ENCODE measurements around the gene TRMT1.

Gene TRMT1

GRCh38 chr19:13097463-13098258 lies 18.9 kb downstream of the TRMT1 start:
- no peaks in the 10 kb centered on the region; the same call in 1 of the 2 replicates for H4K20me1 ChIP-seq (ENCODE audit: insufficient read depth, low read length)
- TF ChIP-seq CTCF (IDR thresholded peaks at IDR 0.05; ENCODE audit: borderline replicate concordance, extremely low read depth, low read length, poor library complexity, severe bottlenecking) (no peak), EZH2 (IDR thresholded peaks at IDR 0.05; ENCODE audit: borderline replicate concordance, low read depth, low read length, severe bottlenecking) (no peak)
- DNase-seq, result no peak
- H3K36me3 ChIP-seq (ENCODE audit: insufficient read depth, low read length), result no peaks in the 10 kb centered on the region
- peaks cover 6% of the 10 kb centered on the region for H3K27me3 ChIP-seq (ENCODE audit: insufficient read depth, low read length, poor library complexity)
- no peak overlapping the region for H3K27ac ChIP-seq (ENCODE audit: low read length)
- no peaks in the 10 kb centered on the region for H3K9me3 ChIP-seq (ENCODE audit: insufficient read depth, low read length, severe bottlenecking)
- no peak for ATAC-seq (ENCODE audit: insufficient read depth, low read depth)
- H2AFZ ChIP-seq (ENCODE audit: low read depth, low read length), result no peak overlapping the region
- peaks cover 29% of the 10 kb centered on the region for H3K4me1 ChIP-seq (ENCODE audit: insufficient read depth, low read length)
- H3K79me2 ChIP-seq (ENCODE audit: insufficient read depth, low read length), result no peaks in the 10 kb centered on the region
- H3K4me3 ChIP-seq (ENCODE audit: low read depth in 1 of 2, low read length in 2 of 2), result no peak overlapping the region
- H3K9ac ChIP-seq (ENCODE audit: low read depth, low read length), result no peak overlapping the region
- H3K4me2 ChIP-seq (ENCODE audit: insufficient read depth, low read length), result no peak overlapping the region

- ATAC-seq (ENCODE audit: insufficient read depth, low read depth) (no peak), DNase-seq (no peak)
- no peak overlapping the region for H3K9ac ChIP-seq (ENCODE audit: low read depth, low read length)
- H3K4me2 ChIP-seq (ENCODE audit: insufficient read depth, low read length), result no peak overlapping the region
- H3K36me3 ChIP-seq (ENCODE audit: insufficient read depth, low read length), result no peaks in the 10 kb centered on the region
- H3K4me3 ChIP-seq (ENCODE audit: low read depth in 1 of 2, low read length in 2 of 2), result no peak overlapping the region
- TF ChIP-seq EZH2 (IDR thresholded peaks at IDR 0.05; ENCODE audit: borderline replicate concordance, low read depth, low read length, severe bottlenecking), result no peak
- no peak for TF ChIP-seq CTCF (IDR thresholded peaks at IDR 0.05; ENCODE audit: borderline replicate concordance, extremely low read depth, low read length, poor library complexity, severe bottlenecking)
- no peaks in the 10 kb centered on the region; the same call in 1 of the 2 replicates for H4K20me1 ChIP-seq (ENCODE audit: insufficient read depth, low read length)
- H3K4me1 ChIP-seq (ENCODE audit: insufficient read depth, low read length), result peaks cover 23% of the 10 kb centered on the region
- no peak overlapping the region for H2AFZ ChIP-seq (ENCODE audit: low read depth, low read length)
- H3K27me3 ChIP-seq (ENCODE audit: insufficient read depth, low read length, poor library complexity), result no peaks in the 10 kb centered on the region
- H3K27ac ChIP-seq (ENCODE audit: low read length), result no peak overlapping the region
- H3K79me2 ChIP-seq (ENCODE audit: insufficient read depth, low read length), result no peaks in the 10 kb centered on the region
- no peaks in the 10 kb centered on the region for H3K9me3 ChIP-seq (ENCODE audit: insufficient read depth, low read length, severe bottlenecking)
Observed at GRCh38 chr19:13097033-13097462, 19.5 kb downstream of the TRMT1 start.

GRCh38 chr19:13095934-13096927 lies 20.3 kb downstream of the TRMT1 start:
- Histone ChIP-seq H3K9ac (ENCODE audit: low read depth, low read length) (no peak overlapping the region), H4K20me1 (ENCODE audit: insufficient read depth, low read length) (no peaks in the 10 kb centered on the region; the same call in 1 of the 2 replicates), H2AFZ (ENCODE audit: low read depth, low read length) (no peak overlapping the region), H3K4me2 (ENCODE audit: insufficient read depth, low read length) (no peak overlapping the region), H3K79me2 (ENCODE audit: insufficient read depth, low read length) (no peaks in the 10 kb centered on the region), H3K9me3 (ENCODE audit: insufficient read depth, low read length, severe bottlenecking) (no peaks in the 10 kb centered on the region), H3K4me3 (ENCODE audit: low read depth in 1 of 2, low read length in 2 of 2) (no peak overlapping the region), H3K27me3 (ENCODE audit: insufficient read depth, low read length, poor library complexity) (no peaks in the 10 kb centered on the region), H3K27ac (ENCODE audit: low read length) (no peak overlapping the region), H3K36me3 (ENCODE audit: insufficient read depth, low read length) (no peaks in the 10 kb centered on the region), H3K4me1 (ENCODE audit: insufficient read depth, low read length) (peaks cover 23% of the 10 kb centered on the region)
- TF ChIP-seq EZH2 (IDR thresholded peaks at IDR 0.05; ENCODE audit: borderline replicate concordance, low read depth, low read length, severe bottlenecking), result no peak
- no peak for TF ChIP-seq CTCF (IDR thresholded peaks at IDR 0.05; ENCODE audit: borderline replicate concordance, extremely low read depth, low read length, poor library complexity, severe bottlenecking)
- DNase-seq (no peak), ATAC-seq (ENCODE audit: insufficient read depth, low read depth) (no peak)

Measured in DND-41 (cell line).